Fibroblast of villous mesenchyme (primary cell): ENCODE measurements around the gene TTLL5. TPM values are rescaled to one million over a fixed set of nuclear protein-coding genes. Genes with fewer than 3 reads are reported as not detected.

Experiments
- DNase-seq: peaks from one replicate; pipeline ENCODE4 v3.0.0-alpha.2; 2010; ENCODE audit warnings: low read depth
- H3K4me3 ChIP-seq: 2 replicates; pipeline ENCODE4 v1.5.1; 2011; ENCODE audit warnings: low read depth, mild to moderate bottlenecking, low read length
- total RNA-seq: library from RNA; depleted of rRNA; stranded (reverse); fragments of >200 nt; gene quantifications from 2 replicates; pipeline ENCODE4 v1.2.3, GENCODE V29; 2012
- TF ChIP-seq, protein P1 (sequence below): IDR thresholded peaks from 2 replicates; pipeline ENCODE4 v1.5.1; 2012; ENCODE audit warnings: low read depth, mild to moderate bottlenecking, low read length; ENCODE audit not compliant: insufficient read depth

Gene TTLL5
- total RNA-seq, 1 donor, result 33.7 TPM

DNA sequence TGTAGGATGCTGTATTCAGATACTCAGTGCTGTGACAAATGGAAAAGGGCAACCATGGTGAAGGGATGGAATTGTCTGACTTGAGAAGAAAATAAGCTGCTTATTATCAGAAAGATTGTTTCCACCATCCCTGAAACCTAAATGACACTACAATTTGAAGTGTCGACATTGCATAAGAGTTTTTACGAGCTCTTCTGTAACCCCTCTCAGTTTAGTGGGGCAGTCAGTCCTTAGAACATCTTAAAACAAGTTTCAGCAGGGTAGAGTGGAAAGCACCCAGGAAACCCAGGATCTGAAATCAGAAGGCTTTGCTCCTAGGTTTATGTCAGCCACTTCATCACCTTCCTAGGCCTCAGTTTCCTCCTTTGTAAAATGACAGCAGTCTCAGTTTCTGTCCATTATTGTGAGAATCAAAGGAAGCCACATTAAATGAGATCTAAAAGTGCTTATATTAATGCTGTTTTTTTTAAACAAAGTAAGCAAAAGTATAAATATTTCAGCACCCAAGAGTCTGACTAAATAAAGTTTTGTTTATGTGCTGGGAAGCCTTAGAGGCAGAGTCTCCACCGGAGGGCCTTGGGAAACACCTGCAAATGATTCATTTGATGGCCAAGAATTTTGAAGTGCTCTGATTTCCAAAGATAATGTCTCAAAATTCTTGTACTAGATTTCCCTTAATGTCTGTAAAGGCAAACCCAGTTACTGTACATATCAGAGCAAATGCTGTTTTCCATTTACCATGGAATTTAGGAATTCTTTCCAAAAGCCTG lies 326.3 kb downstream of the TTLL5 start:
- DNase-seq, result peak; percentile 81

DNA sequence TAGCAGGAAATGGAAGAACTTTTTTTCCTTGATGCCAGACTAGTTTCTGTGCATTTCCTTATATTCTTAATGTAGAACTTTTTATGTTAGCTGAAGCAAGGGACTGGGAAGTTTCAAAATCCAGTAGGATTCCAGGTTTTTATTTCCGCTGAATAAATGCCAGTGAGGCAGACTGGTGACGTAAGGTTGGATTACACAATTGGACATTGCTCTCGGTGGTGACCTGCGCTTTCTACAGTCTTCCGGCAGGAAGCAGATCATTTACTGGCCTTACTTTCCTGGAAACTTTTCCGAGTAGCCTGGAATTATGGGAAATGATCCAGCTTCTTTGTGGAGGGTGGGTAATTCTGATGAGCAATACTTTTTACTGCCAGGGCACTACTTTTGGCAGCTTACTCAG lies 328.1 kb downstream of the TTLL5 start:
- no peak overlapping the region for H3K4me3 ChIP-seq
- DNase-seq, result peak; percentile 96
- TF ChIP-seq, protein P1, sequence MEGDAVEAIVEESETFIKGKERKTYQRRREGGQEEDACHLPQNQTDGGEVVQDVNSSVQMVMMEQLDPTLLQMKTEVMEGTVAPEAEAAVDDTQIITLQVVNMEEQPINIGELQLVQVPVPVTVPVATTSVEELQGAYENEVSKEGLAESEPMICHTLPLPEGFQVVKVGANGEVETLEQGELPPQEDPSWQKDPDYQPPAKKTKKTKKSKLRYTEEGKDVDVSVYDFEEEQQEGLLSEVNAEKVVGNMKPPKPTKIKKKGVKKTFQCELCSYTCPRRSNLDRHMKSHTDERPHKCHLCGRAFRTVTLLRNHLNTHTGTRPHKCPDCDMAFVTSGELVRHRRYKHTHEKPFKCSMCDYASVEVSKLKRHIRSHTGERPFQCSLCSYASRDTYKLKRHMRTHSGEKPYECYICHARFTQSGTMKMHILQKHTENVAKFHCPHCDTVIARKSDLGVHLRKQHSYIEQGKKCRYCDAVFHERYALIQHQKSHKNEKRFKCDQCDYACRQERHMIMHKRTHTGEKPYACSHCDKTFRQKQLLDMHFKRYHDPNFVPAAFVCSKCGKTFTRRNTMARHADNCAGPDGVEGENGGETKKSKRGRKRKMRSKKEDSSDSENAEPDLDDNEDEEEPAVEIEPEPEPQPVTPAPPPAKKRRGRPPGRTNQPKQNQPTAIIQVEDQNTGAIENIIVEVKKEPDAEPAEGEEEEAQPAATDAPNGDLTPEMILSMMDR, result no peak

More for the DNA sequence above, 326.3 kb downstream of the TTLL5 start:
- TF ChIP-seq, protein P1, result no peak
- H3K4me3 ChIP-seq, result no peak overlapping the region

DNA sequence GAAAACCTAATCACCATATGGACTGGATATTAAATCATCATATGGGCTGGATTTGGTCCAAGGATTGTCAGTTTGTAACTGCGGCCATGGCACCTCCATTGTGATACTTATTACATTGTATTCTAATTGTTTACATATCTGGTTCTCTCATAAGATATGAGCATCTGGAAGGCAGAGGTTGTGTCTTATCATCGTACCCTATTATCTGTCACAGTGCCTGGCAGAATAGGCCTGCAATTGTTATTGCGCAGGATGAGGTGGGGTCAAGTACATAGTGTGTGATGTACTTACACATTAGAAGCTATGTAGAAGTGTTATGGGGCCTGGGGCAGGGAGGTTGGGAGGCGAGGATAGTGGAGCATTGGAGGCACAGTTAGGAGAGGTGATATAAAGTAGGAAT lies 329.3 kb downstream of the TTLL5 start:
- H3K4me3 ChIP-seq, result no peak overlapping the region
- DNase-seq, result no peak
- TF ChIP-seq, protein P1, result no peak

DNA sequence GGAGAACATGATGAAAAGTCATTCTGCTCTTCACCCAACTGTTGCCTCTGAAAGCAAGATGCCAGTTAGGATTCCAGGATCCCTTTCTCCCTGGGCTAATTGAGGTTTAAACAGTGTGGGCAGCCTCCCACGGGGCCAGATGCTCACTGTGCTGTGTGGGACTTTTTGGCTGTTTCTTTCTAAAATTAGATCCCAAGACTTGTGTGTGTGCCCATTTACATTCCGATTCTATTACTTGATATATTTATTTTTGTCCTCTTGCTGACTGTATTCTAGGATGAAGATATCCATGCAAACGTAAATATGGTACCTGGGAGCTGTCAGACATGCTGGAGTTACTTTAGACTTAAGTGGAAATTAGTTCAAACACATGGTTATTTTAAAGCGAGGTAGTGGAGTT lies 330.7 kb downstream of the TTLL5 start:
- TF ChIP-seq, protein P1, result no peak
- peak; percentile 25 for DNase-seq
- H3K4me3 ChIP-seq, result no peak overlapping the region

DNA sequence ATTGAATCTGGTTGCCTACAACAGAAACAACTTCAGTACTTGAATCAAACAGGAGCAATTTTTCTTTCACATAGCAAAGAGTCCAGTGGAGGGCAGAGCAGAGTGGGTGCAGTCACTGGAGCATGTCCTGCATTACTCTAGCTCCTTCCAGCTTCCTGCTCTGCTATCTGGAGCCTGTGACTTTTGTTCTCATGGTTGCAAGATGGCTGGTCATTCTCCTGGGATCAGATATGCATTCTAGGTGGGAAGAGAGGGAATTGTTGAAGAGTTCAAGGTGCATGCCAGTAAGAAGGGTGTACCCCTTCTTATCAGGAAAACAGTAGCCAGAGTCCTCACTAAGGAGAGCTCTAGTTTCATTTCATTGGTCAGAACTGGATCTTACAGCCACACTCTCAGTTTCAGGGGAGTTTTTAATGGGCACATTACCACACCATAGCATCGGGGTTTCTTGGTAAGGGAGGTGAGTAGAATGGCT lies 332.6 kb downstream of the TTLL5 start:
- TF ChIP-seq, protein P1, result no peak
- no peak for DNase-seq
- H3K4me3 ChIP-seq, result no peak overlapping the region

DNA sequence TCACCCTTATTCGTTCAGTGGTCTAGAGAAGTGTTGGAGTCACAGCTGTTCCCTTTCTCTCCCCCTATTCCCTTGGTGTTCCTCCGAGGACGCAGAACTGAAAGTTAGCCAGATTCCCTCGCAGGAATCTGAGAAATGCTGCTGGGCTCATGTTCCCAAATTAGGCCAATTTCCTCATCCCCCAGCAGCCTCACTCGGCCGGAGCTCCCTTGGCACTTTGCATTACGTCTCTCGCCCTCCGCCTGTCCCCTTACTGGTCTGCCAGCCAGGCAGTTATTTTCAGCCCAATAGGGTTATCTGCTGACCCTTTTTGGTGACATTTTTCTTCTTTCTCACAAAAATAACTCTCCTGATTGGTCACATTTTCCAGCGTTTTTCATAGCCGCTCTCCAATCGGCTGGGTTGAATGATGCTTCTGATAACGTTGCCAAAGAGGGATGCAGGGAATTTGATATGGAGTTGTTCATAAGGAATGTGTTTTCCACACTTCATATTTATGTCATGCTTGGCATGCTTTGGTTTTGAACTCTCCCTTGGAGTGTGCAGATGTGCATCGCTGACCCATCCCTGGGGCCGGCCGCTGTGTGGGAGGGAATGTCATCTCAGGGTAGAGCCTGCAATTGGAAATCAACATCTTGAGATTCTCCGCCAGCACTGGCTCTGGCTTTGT lies 334.5 kb downstream of the TTLL5 start:
- no peak overlapping the region for H3K4me3 ChIP-seq
- TF ChIP-seq, protein P1, result no peak
- DNase-seq, result peak; percentile 77

DNA sequence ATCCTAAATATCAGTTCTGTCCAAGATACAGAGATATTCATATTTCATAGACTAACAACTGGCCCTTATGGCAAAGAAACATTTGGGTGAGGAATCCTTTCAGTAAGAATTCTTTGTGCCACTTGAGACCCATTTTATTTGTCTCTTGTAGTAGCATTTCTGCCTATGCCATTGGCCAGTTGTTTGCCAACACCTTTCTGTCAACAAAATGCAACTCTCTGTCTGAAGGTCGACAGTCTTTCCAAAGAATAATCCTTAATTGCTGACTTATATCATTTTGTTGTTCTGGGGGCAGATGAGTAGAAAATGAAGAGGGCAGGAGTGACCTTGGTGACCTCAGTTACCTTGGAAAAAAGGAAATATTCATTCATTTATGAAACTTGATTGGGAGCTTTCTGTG lies 335.4 kb downstream of the TTLL5 start:
- TF ChIP-seq, protein P1, result no peak
- DNase-seq, result no peak
- no peak overlapping the region for H3K4me3 ChIP-seq
